MCF 10A (cell line): Measurements from ENCODE around the gene SLC25A12. TPM values are rescaled to one million over a fixed set of nuclear protein-coding genes. Genes with fewer than 3 reads are reported as not detected.

ENCODE experiments used
- BruUV-seq: library from RNA; stranded (reverse); fragments of 400-500 nt; replicated peaks from 2 replicates; lab custom pipeline; 2021; lab: Mats Ljungman, UMichigan
- CTCF ChIA-PET: fragments of 300-600 bp; sonication (Branson Sonifier 250); formaldehyde crosslinking; extraction: SDS; loops from one replicate; lab custom pipeline; 2021; ENCODE audit warnings: antibody characterized with exemption, inconsistent platforms; lab: Yijun Ruan, JAX
- POLR2A ChIA-PET: fragments of 300-600, 350-650 bp; sonication (Branson Sonifier 250); formaldehyde crosslinking; extraction: SDS; loops from one replicate; lab custom pipeline; 2020; ENCODE audit warnings: antibody characterized with exemption, inconsistent platforms; lab: Yijun Ruan, JAX
- DNase-seq: peaks from one replicate; pipeline ENCODE4 v3.0.0-alpha.2; 2018; ENCODE audit not compliant: unreplicated experiment
- H3K27ac Mint-ChIP-seq: one replicate; pipeline ENCODE4 v1.8.0; 2022; ENCODE audit warnings: mild to moderate bottlenecking, low read depth, mixed read lengths; ENCODE audit not compliant: unreplicated experiment
- H3K27me3 Mint-ChIP-seq: one replicate; pipeline ENCODE4 v1.8.0; 2022; ENCODE audit warnings: mixed read lengths; ENCODE audit not compliant: insufficient read depth, unreplicated experiment
- H3K36me3 Mint-ChIP-seq: one replicate; pipeline ENCODE4 v1.8.0; 2022; ENCODE audit warnings: mild to moderate bottlenecking, moderate library complexity, mixed read lengths; ENCODE audit not compliant: insufficient read depth, unreplicated experiment
- H3K4me1 Mint-ChIP-seq: one replicate; pipeline ENCODE4 v1.8.0; 2022; ENCODE audit warnings: mixed read lengths; ENCODE audit not compliant: insufficient read depth, unreplicated experiment
- H3K4me3 Mint-ChIP-seq: one replicate; pipeline ENCODE4 v1.8.0; 2022; ENCODE audit warnings: mild to moderate bottlenecking, moderate library complexity, mixed read lengths; ENCODE audit not compliant: unreplicated experiment
- H3K9me3 Mint-ChIP-seq: one replicate; pipeline ENCODE4 v1.8.0; 2022; ENCODE audit warnings: mixed read lengths; ENCODE audit not compliant: unreplicated experiment
- intact Hi-C: fragments of 100-400 bp; cut with micrococcal nuclease; formaldehyde crosslinking; loops from 2 replicates; pipeline ENCODE4 v1.14.1; 2022
- total RNA-seq: library from RNA; stranded (reverse); gene quantifications from 2 replicates; pipeline ENCODE4 v1.2.3, GENCODE V29; 2022
- TF ChIP-seq, protein P1 (sequence below): fragments of 200-600 bp; IDR thresholded peaks from one replicate; pipeline ENCODE4 v1.8.0; 2022; ENCODE audit warnings: antibody characterized with exemption, mild to moderate bottlenecking; ENCODE audit not compliant: unreplicated experiment

SLC25A12 gene
- total RNA-seq, 1 experiment from 2014 or later: 12.5 TPM

DNA sequence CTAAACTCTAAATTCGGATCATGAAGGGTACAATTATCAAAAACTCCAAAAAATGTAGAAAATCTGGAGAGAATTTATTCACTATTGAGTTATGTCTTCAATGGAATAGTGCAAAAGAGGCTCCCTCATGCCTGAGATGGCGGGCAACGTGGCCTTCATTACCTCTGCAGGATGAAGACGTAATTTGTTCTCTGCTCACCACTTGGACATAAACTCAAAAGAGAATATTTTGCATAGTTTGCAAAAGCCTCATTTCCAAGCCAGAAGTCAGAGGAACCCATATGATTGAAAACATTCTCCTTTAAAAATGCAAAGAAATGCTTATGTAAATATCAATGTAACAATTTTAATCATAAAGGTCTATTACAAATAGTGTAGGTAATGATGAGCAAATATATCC, 58.7 kb downstream of the SLC25A12 start:
- DNase-seq: no peak
- no peaks in the 10 kb centered on the region for H3K27me3 Mint-ChIP-seq
- POLR2A ChIA-PET: no interaction called here
- H3K36me3 Mint-ChIP-seq: peaks cover 74% of the 10 kb centered on the region
- BruUV-seq: no TSS peak
- intact Hi-C loops: no loop called here
- H3K4me1 Mint-ChIP-seq: peaks cover 6% of the 10 kb centered on the region
- TF ChIP-seq, protein P1, sequence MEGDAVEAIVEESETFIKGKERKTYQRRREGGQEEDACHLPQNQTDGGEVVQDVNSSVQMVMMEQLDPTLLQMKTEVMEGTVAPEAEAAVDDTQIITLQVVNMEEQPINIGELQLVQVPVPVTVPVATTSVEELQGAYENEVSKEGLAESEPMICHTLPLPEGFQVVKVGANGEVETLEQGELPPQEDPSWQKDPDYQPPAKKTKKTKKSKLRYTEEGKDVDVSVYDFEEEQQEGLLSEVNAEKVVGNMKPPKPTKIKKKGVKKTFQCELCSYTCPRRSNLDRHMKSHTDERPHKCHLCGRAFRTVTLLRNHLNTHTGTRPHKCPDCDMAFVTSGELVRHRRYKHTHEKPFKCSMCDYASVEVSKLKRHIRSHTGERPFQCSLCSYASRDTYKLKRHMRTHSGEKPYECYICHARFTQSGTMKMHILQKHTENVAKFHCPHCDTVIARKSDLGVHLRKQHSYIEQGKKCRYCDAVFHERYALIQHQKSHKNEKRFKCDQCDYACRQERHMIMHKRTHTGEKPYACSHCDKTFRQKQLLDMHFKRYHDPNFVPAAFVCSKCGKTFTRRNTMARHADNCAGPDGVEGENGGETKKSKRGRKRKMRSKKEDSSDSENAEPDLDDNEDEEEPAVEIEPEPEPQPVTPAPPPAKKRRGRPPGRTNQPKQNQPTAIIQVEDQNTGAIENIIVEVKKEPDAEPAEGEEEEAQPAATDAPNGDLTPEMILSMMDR: no peak
- CTCF ChIA-PET: no interaction called here
- H3K27ac Mint-ChIP-seq: no peak overlapping the region
- H3K9me3 Mint-ChIP-seq: peaks cover 12% of the 10 kb centered on the region
- H3K4me3 Mint-ChIP-seq: no peak overlapping the region

DNA sequence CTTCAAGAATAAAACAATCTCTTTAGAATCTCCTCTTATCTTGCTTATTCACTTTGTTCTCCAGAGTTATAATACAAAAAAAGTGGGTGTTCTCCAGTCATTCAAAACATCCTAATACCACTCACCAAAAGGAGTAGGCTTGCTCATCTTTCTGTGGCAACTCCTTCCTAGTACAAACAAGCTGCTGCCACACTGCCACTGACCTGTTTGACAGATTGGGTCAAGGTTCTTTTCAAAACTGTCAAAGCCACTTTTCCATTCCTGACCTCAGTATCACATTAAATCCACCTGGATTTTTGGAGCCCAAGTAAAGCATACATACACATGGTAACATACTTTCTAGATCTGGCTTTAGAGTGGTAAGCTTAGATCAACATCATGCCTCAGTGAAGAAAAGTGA, 59.8 kb downstream of the SLC25A12 start:
- BruUV-seq: no TSS peak
- H3K36me3 Mint-ChIP-seq: peaks cover 80% of the 10 kb centered on the region
- ChIA-PET CTCF (interaction anchor here (0.7 kb wide), 1 partner anchor 55 kb away, joined by 3 read pairs; no protein-coding TSS in a partner anchor), POLR2A (interaction anchor here (1.1 kb wide), 1 partner anchor 9 kb away, joined by 4 read pairs; no protein-coding TSS in a partner anchor)
- no peak for DNase-seq
- intact Hi-C loops: no loop called here
- H3K9me3 Mint-ChIP-seq: peaks cover 12% of the 10 kb centered on the region
- TF ChIP-seq, protein P1: no peak
- no peak overlapping the region for H3K4me3 Mint-ChIP-seq
- no peaks in the 10 kb centered on the region for H3K27me3 Mint-ChIP-seq
- no peak overlapping the region for H3K27ac Mint-ChIP-seq
- H3K4me1 Mint-ChIP-seq: peaks cover 6% of the 10 kb centered on the region

DNA sequence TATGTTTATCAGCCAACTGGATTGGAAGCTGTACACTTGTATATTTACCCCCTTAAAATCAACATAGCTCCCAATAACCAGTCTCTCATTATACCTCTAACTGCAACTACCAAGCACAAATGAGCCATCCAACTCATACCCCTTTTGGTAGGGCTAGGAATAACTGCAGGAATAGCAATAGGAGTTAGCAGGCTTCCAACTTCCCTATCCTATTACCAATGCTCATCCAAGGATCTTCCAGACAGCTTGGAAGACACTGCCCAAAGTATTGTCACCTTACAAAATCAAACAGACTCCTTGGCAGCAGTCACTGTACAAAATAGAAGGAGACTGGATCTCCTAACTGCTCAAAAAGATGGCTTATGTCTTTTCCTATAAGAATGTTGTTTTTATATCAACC, 61.6 kb downstream of the SLC25A12 start:
- ChIA-PET CTCF (interaction anchor here (0.6 to 2.2 kb wide), 3 partner anchors 21 to 272 kb away, joined by 3 to 5 read pairs (median 4); partner anchors contain the start of gene SLC25A12), POLR2A (interaction anchor here (0.7 kb wide), 1 partner anchor 214 kb away, joined by 3 read pairs; no protein-coding TSS in a partner anchor)
- TF ChIP-seq, protein P1: no peak
- no TSS peak for BruUV-seq
- H3K4me1 Mint-ChIP-seq: no peaks in the 10 kb centered on the region
- H3K9me3 Mint-ChIP-seq: peaks cover 12% of the 10 kb centered on the region
- H3K27ac Mint-ChIP-seq: no peak overlapping the region
- no peaks in the 10 kb centered on the region for H3K27me3 Mint-ChIP-seq
- DNase-seq: no peak
- peaks cover 87% of the 10 kb centered on the region for H3K36me3 Mint-ChIP-seq
- H3K4me3 Mint-ChIP-seq: no peak overlapping the region
- intact Hi-C loops: no loop called here

DNA sequence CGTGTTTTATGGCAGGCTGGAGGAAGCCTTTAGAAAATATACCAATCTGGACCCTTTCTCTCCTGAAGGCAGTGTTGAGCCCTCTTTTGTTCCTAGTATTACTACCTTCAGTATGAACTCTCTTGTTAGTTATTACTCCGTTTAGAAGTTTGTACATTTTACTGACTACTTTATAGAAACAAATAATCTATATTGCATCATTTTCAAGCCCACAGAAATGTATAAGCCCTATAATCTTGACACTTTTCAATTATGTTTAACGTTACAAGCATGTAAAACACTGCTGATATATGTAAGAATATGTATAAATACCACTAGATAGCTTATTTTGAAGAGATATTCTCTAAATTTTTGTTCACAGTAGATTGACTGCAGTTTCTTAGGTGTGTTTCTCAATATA, 64.0 kb downstream of the SLC25A12 start:
- ChIA-PET CTCF (no interaction called here), POLR2A (no interaction called here)
- DNase-seq: no peak
- H3K4me3 Mint-ChIP-seq: no peak overlapping the region
- no peaks in the 10 kb centered on the region for H3K4me1 Mint-ChIP-seq
- H3K27me3 Mint-ChIP-seq: no peaks in the 10 kb centered on the region
- H3K27ac Mint-ChIP-seq: no peak overlapping the region
- no TSS peak for BruUV-seq
- peaks cover 89% of the 10 kb centered on the region for H3K36me3 Mint-ChIP-seq
- peaks cover 12% of the 10 kb centered on the region for H3K9me3 Mint-ChIP-seq
- intact Hi-C loops: no loop called here
- TF ChIP-seq, protein P1: no peak
